Mammary epithelial cell (primary cell): ENCODE data around the gene PEX26.
"Not testable (repeated sequence)": the region's sequence is repeated elsewhere in the genome, so short reads cannot be mapped to it uniquely, and the experiment has no call there.

Experiments used
- EZH2 ChIP-seq: IDR thresholded peaks from 2 replicates; pipeline ENCODE4 v1.6.1; 2012; ENCODE audit warnings: low read length, inconsistent platforms, borderline replicate concordance
- TF ChIP-seq, protein P1 (sequence below), 2 donors: IDR thresholded peaks in 1 of 2; conservative IDR thresholded peaks in 1 of 2; 2 replicates each; pipeline ENCODE4 v1.5.1; 2011 to 2012; ENCODE audit warnings: inconsistent platforms in 2 of 2, low read length in 2 of 2, mild to moderate bottlenecking in 2 of 2, control low read depth in 1 of 2, low read depth in 1 of 2; ENCODE audit not compliant: insufficient read depth in 1 of 2; ENCODE audit errors: extremely low read depth in 1 of 2

DNA sequence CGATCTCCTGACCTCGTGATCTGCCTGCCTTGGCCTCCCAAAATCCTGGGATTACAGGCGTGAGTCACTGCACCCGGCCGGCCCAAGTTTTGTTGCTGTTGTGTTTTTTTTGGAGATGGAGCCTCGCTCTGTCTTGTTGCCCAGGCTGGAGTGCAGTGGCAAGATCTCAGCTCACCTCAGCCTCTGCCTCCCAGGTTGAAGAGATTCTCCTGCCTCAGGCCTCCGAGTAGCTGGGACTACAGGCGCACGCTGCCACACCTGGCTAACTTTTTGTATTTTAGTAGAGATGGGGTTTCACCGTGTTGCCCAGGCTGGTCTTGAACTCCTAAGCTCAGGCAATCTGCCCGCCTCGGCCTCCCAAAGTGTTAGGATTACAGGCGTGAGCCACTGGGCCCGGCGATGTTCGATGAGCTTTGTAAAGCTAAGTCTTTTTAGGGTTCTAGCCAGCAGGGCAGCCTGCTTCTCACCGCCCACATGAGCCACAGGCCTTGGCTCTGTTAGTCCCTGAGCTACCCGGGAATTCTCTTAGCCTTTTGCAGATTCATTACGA lies 45.8 kb downstream of the PEX26 start:
- TF ChIP-seq, protein P1, sequence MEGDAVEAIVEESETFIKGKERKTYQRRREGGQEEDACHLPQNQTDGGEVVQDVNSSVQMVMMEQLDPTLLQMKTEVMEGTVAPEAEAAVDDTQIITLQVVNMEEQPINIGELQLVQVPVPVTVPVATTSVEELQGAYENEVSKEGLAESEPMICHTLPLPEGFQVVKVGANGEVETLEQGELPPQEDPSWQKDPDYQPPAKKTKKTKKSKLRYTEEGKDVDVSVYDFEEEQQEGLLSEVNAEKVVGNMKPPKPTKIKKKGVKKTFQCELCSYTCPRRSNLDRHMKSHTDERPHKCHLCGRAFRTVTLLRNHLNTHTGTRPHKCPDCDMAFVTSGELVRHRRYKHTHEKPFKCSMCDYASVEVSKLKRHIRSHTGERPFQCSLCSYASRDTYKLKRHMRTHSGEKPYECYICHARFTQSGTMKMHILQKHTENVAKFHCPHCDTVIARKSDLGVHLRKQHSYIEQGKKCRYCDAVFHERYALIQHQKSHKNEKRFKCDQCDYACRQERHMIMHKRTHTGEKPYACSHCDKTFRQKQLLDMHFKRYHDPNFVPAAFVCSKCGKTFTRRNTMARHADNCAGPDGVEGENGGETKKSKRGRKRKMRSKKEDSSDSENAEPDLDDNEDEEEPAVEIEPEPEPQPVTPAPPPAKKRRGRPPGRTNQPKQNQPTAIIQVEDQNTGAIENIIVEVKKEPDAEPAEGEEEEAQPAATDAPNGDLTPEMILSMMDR (conservative IDR thresholded peaks at IDR 0.05 in 1 of 2, IDR thresholded peaks at IDR 0.05 in 1 of 2; ENCODE audit: extremely low read depth in 1 of 2, insufficient read depth in 1 of 2, low read depth in 1 of 2, low read length in 2 of 2), result not testable (repeated sequence)
- TF ChIP-seq EZH2, result not testable (repeated sequence)
